Right lobe of liver (tissue), 4 donors: ENCODE data around the gene WDFY1.

Experiments
- POLR2A ChIP-seq: fragments of 450-650 bp; IDR thresholded peaks from one replicate; pipeline ENCODE4 v1.6.1; 2017; ENCODE audit warnings: antibody characterized with exemption, mild to moderate bottlenecking
- TF ChIP-seq, protein P1 (sequence below), 4 donors: fragments of 200-600 bp in 3 of 4; fragments of 450-650 bp in 1 of 4; IDR thresholded peaks; one replicate each; pipeline versions ENCODE4 v1.5.1 to v1.8.0; 2016 to 2022; ENCODE audit warnings: antibody characterized with exemption in 4 of 4, mild to moderate bottlenecking in 2 of 4
- donor health status: DM: no; HTN: no; CAD: no.
- donor health status: DM: no; HTN: no; CAD: no.
- donor health status: DM: no; HTN: yes; CAD: no.

GRCh38 chr2:223973606-223974005, 28.5 kb upstream of the WDFY1 start:
- TF ChIP-seq, protein P1, sequence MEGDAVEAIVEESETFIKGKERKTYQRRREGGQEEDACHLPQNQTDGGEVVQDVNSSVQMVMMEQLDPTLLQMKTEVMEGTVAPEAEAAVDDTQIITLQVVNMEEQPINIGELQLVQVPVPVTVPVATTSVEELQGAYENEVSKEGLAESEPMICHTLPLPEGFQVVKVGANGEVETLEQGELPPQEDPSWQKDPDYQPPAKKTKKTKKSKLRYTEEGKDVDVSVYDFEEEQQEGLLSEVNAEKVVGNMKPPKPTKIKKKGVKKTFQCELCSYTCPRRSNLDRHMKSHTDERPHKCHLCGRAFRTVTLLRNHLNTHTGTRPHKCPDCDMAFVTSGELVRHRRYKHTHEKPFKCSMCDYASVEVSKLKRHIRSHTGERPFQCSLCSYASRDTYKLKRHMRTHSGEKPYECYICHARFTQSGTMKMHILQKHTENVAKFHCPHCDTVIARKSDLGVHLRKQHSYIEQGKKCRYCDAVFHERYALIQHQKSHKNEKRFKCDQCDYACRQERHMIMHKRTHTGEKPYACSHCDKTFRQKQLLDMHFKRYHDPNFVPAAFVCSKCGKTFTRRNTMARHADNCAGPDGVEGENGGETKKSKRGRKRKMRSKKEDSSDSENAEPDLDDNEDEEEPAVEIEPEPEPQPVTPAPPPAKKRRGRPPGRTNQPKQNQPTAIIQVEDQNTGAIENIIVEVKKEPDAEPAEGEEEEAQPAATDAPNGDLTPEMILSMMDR (IDR thresholded peaks at IDR 0.05), result no peak
- no peak for TF ChIP-seq POLR2A
